Stomach smooth muscle (tissue), 2 donors: ENCODE results near the gene MAFB.

ENCODE experiments used
- H3K27ac ChIP-seq: one replicate; pipeline ENCODE4 v1.7.0; 2013; ENCODE audit warnings: mild to moderate bottlenecking, low read length, inconsistent platforms
- H3K27me3 ChIP-seq, 2 donors: one replicate each; pipeline ENCODE4 v1.7.0; 2013; ENCODE audit warnings: low read length in 2 of 2; ENCODE audit not compliant: insufficient read depth in 2 of 2, control insufficient read depth in 1 of 2
- H3K36me3 ChIP-seq, 2 donors: one replicate each; pipeline ENCODE4 v1.7.0; 2013; ENCODE audit warnings: low read length in 2 of 2; ENCODE audit not compliant: control insufficient read depth in 2 of 2, insufficient read depth in 2 of 2
- H3K4me1 ChIP-seq: one replicate; pipeline ENCODE4 v1.7.0; 2013; ENCODE audit warnings: low read length; ENCODE audit not compliant: control insufficient read depth, insufficient read depth
- H3K4me3 ChIP-seq, 2 donors: one replicate each; pipeline ENCODE4 v1.7.0; 2013; ENCODE audit warnings: low read length in 2 of 2
- H3K9ac ChIP-seq, 2 donors: one replicate each; pipeline ENCODE4 v1.7.0; 2013; ENCODE audit warnings: low read length in 2 of 2, mild to moderate bottlenecking in 1 of 2
- H3K9me3 ChIP-seq, 2 donors: one replicate each; pipeline ENCODE4 v1.7.0; 2013; ENCODE audit warnings: low read length in 2 of 2; ENCODE audit not compliant: control insufficient read depth in 2 of 2
- donor health status: healthy.
- donor health status: Pancreatic carcinoma.

The MAFB gene

GRCh38 chr20:40641809-40642208 lies 47.2 kb downstream of the MAFB start:
- Histone ChIP-seq H3K36me3 (no peaks in the 10 kb centered on the region), H3K4me1 (no peaks in the 10 kb centered on the region), H3K9ac (no peak overlapping the region), H3K27me3 (peaks cover 0 to 1% of the 10 kb centered on the region in 2 donors), H3K27ac (no peak overlapping the region), H3K9me3 (peaks cover 0 to 3% of the 10 kb centered on the region in 2 donors), H3K4me3 (no peak overlapping the region)

DNA sequence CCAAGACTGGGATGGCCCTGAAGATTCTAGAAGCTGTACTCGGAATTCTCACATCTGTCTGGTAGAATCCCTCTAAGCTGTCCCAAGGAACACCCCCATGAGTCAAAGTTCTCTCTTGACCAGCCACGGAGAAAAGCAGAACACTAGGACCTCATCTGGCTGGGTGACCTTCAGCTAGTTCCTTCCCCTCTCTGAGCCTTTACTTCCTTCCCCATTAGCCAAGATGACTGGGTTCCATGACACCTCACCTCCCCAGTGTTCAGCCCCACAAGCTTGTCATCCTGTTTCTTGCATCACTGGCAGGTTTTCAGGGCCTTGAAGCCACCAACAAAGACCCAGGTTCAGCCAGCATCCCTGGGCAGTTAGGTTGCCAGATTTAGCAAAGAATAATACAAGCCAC lies 47.8 kb downstream of the MAFB start:
- H3K27me3 ChIP-seq: peaks cover 0 to 2% of the 10 kb centered on the region in 2 donors
- no peaks in the 10 kb centered on the region for H3K36me3 ChIP-seq
- peaks cover 0 to 3% of the 10 kb centered on the region in 2 donors for H3K9me3 ChIP-seq
- H3K4me1 ChIP-seq: no peaks in the 10 kb centered on the region
- no peak overlapping the region for H3K4me3 ChIP-seq
- no peak overlapping the region for H3K9ac ChIP-seq
- no peak overlapping the region for H3K27ac ChIP-seq

DNA sequence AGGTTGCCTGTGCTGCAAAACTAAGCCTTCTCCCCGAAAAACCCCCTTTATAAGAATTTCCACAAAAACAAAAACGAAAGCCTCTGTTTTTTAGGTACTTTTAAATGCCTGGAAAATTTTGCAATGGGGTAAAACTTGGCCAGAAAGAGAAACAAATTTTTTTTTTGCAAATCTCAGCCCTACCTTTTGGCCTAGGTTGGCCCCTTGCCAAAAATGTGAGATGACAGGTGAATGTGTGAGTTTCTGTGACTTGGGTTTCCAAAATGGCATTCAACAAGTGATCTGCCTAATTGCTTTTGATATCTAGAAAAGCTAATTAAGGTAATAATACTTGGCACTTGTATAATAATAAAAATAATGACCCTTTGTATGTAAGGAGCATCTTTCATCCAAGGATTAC lies 48.4 kb downstream of the MAFB start:
- Histone ChIP-seq H3K4me1 (no peaks in the 10 kb centered on the region), H3K27me3 (peaks cover 0 to 2% of the 10 kb centered on the region in 2 donors), H3K9me3 (peaks cover 0 to under 1% of the 10 kb centered on the region in 2 donors), H3K4me3 (no peak overlapping the region), H3K36me3 (no peaks in the 10 kb centered on the region), H3K27ac (no peak overlapping the region), H3K9ac (no peak overlapping the region)

DNA sequence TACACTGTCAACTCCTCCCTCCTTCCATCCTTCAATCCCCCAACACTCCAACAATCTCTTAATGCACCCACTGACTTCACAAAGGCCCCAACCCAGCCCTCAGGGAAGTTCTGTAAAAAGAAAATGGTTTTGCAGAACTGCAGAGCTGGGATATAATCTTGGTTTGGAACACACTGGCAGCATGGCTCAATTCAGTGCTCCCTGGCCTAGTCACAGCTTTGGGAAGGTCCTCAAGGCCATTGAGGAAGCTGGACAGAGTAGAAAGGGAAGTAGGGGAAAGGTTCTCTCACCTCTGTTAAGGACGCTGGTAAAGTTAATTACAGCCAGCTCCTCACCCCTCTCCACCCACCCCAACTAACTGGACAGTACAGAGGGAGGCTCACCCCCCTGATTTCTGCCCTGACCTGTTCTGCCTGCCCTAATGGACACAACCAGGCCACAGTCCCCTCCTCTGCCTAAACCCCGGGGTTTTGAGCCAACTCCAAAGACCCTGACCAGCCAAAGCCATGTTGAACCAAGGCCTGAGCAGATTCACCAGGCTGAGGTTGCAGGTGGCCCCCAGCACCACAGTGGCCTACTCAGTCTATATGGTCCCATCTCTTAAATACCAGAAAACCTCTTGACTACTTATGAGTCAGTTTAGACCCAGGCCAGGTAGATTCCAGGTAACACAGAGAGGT lies 49.2 kb downstream of the MAFB start:
- Histone ChIP-seq H3K9me3 (no peaks in the 10 kb centered on the region), H3K9ac (no peak overlapping the region), H3K4me1 (no peaks in the 10 kb centered on the region), H3K27me3 (peaks cover 0 to 2% of the 10 kb centered on the region in 2 donors), H3K36me3 (no peaks in the 10 kb centered on the region), H3K4me3 (no peak overlapping the region), H3K27ac (no peak overlapping the region)

DNA sequence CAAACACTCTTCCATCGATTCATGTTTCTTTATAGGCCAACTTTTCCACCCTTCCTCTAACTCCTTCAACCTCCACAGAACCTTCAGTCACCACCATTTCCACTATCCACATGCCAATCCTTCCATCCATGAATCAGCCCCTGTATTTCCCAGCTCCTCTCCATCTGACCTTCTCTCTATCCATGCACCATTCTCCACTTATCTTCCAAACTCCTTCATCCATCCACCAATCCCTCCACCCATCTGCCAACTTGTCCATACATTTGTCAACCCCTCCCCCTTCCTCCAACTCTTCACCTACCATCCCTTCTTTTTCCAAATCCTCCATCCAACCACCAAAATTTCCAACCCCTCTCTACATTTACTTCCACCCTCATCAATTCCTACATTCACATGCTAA lies 49.9 kb downstream of the MAFB start:
- no peaks in the 10 kb centered on the region for H3K9me3 ChIP-seq
- H3K27me3 ChIP-seq: peaks cover 0 to 2% of the 10 kb centered on the region in 2 donors
- no peak overlapping the region for H3K4me3 ChIP-seq
- no peak overlapping the region for H3K27ac ChIP-seq
- no peaks in the 10 kb centered on the region for H3K4me1 ChIP-seq
- no peaks in the 10 kb centered on the region for H3K36me3 ChIP-seq
- no peak overlapping the region for H3K9ac ChIP-seq

- Histone ChIP-seq H3K27ac (no peak overlapping the region), H3K36me3 (no peaks in the 10 kb centered on the region), H3K9me3 (no peaks in the 10 kb centered on the region), H3K4me1 (no peaks in the 10 kb centered on the region), H3K4me3 (no peak overlapping the region), H3K9ac (no peak overlapping the region), H3K27me3 (peaks cover 0 to 2% of the 10 kb centered on the region in 2 donors)
These were observed 50.6 kb downstream of the MAFB start for GRCh38 chr20:40638414-40638813.

DNA sequence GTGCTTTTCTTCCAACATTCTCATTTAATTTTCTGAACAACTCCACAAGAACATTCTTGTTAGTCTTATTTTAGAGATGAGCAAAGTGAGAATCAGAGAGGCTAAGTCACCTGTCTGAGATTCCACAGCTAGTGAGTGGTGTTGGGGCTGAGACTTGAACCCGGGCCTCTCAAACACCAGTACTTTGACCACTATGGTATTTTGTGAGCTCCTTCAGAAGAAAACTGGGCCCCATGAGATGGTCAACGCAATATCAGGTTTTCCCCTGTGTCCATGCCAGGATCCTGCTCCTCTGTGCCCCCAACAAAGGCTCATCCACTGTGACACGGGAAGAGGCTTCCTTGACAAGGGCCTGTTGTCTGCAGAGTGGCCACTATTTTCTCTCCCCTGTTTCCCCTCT lies 51.9 kb downstream of the MAFB start:
- Histone ChIP-seq H3K27me3 (peaks cover 0 to 2% of the 10 kb centered on the region in 2 donors), H3K4me3 (no peak overlapping the region), H3K27ac (no peak overlapping the region), H3K9ac (no peak overlapping the region), H3K4me1 (peaks cover 3% of the 10 kb centered on the region), H3K36me3 (no peaks in the 10 kb centered on the region), H3K9me3 (no peaks in the 10 kb centered on the region)

DNA sequence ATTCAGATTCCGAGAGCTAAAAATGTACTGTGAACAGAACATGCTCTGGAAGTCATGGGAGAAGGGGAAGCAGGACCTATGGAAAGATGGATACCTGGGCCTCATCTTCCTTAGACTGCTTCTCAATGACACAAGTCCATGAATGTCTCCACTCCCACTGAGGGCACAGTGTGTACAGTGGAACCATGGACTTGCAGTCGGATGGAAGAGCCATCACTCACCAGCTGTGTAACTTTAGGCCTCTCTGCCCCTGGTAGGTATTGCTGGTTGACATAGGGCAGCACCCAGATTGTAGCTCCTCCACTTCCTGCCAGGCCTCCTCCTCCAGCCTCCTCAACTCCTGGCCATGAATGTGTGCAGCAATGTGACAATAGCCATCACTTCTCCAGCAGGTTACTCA lies 52.5 kb downstream of the MAFB start:
- Histone ChIP-seq H3K36me3 (no peaks in the 10 kb centered on the region), H3K9me3 (no peaks in the 10 kb centered on the region), H3K27me3 (peaks cover 0 to 2% of the 10 kb centered on the region in 2 donors), H3K4me3 (no peak overlapping the region), H3K4me1 (peaks cover 3% of the 10 kb centered on the region), H3K9ac (no peak overlapping the region), H3K27ac (no peak overlapping the region)

DNA sequence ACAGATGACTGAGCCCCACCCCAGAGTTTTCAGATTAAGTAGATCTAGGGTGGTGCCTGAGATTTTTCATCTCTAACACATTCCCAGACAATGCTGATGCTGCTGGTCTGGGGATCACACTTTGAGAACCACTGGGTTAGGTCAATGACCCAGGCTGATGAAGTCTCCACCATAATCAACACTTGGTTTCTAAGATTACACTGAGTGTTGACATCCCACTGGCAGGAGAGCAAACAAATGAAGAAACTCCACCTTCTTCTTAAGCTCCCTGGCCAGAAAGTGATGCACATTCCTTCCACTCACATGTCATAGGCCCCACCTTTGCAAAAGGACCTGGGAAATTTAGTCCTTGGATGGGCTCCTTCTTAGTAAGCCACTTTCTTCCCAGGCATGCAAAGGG lies 53.1 kb downstream of the MAFB start:
- Histone ChIP-seq H3K9ac (no peak overlapping the region), H3K27ac (no peak overlapping the region), H3K27me3 (peaks cover 0 to 2% of the 10 kb centered on the region in 2 donors), H3K36me3 (no peaks in the 10 kb centered on the region), H3K4me1 (peaks cover 3% of the 10 kb centered on the region), H3K9me3 (no peaks in the 10 kb centered on the region), H3K4me3 (no peak overlapping the region)
